ENCODE measurements around the gene PCBD1. TPM values are rescaled to one million over a fixed set of nuclear protein-coding genes. Genes with fewer than 3 reads are reported as not detected.

Gene PCBD1
- total RNA-seq, 1 experiment from 2014 or later: 39.7 TPM

DNA sequence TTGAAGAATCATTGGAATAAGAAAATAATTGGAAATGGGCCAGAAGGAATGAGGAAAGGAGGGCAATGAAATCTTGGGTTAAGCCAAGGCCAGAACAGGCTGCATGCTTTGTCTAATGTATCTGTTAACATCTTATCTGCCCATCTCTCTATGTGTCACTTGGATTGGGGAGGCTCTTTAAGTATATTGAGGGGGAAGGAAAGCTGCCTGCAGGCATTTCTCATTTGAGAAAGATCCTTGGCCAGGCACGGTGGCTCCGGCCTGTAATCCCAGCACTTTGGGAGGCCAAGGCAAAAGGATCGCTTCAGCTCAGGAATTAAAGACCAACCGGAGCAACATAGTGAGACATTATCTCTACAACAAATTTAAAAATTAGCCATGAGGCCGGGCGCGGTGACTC lies 14.3 kb downstream of the PCBD1 start:
- H3K36me3 Mint-ChIP-seq (ENCODE audit: insufficient read depth in 1 of 3, low read depth in 3 of 3): peaks cover 26 to 85% (median 73%) of the 10 kb centered on the region in 3 experiments
- Histone ChIP-seq H4K8ac (replicated peaks; ENCODE audit: insufficient read length, low read depth, low read length) (no peak overlapping the region), H3K79me2 (ENCODE audit: insufficient read depth, low read length) (no peaks in the 10 kb centered on the region)

More for the DNA sequence above, 14.3 kb downstream of the PCBD1 start:
- no peak for TF ChIP-seq CTCF (conservative IDR thresholded peaks at IDR 0.05)
- Histone ChIP-seq H3K23me2 (ENCODE audit: insufficient read length, low read depth, low read length, poor library complexity, severe bottlenecking) (no peaks in the 10 kb centered on the region), H3K4me2 (ENCODE audit: insufficient read depth, insufficient read length, low read length) (no peak overlapping the region), H4K91ac (ENCODE audit: insufficient read length, low read depth, low read length) (no peak overlapping the region), H3K27me3 (ENCODE audit: insufficient read depth, low read length) (no peaks in the 10 kb centered on the region), H3T11ph (ENCODE audit: low read length) (no peak overlapping the region), H2AK5ac (ENCODE audit: insufficient read length, low read length) (no peak overlapping the region), H4K5ac (ENCODE audit: insufficient read length, low read depth, low read length) (no peak overlapping the region), H2BK5ac (ENCODE audit: insufficient read length, low read length) (no peak overlapping the region), H3K18ac (ENCODE audit: insufficient read length, low read depth, low read length) (no peak overlapping the region), H3K14ac (ENCODE audit: insufficient read depth, low read length) (no peak overlapping the region), H2BK15ac (ENCODE audit: low read depth, low read length) (no peak overlapping the region), H2BK12ac (ENCODE audit: insufficient read length, low read depth, low read length) (no peak overlapping the region), H3K27ac (ENCODE audit: insufficient read length, low read depth, low read length) (no peak overlapping the region), H3K79me1 (ENCODE audit: insufficient read depth, low read depth, low read length, poor library complexity, severe bottlenecking) (no peaks in the 10 kb centered on the region), H3K4ac (ENCODE audit: low read depth, low read length) (no peak overlapping the region), H4K20me1 (ENCODE audit: control insufficient read depth, insufficient read depth, insufficient read length) (no peaks in the 10 kb centered on the region), H3K9ac (ENCODE audit: extremely low read depth, insufficient read length, low read length) (no peak overlapping the region), H2BK20ac (ENCODE audit: low read depth, low read length, poor library complexity, severe bottlenecking) (no peak overlapping the region), H2AFZ (ENCODE audit: low read length) (no peak overlapping the region), H3K23ac (ENCODE audit: insufficient read length, low read depth, low read length) (no peak overlapping the region), H3K56ac (ENCODE audit: insufficient read length, low read depth, low read length) (no peak overlapping the region), H3K4me1 (ENCODE audit: insufficient read depth, low read length) (no peaks in the 10 kb centered on the region; the same call in 1 of the 2 replicates), H2BK120ac (ENCODE audit: low read depth, low read length, poor library complexity, severe bottlenecking) (no peak overlapping the region), H3K9me3 (ENCODE audit: control insufficient read depth, low read depth, low read length) (no peaks in the 10 kb centered on the region)
- DNase-seq: no peak
- no CpG with 5 or more reads among the region's 7 CpGs for WGBS (ENCODE audit: extremely low coverage, insufficient read length, low lambda C conversion rate)
- Mint-ChIP-seq H3K27ac (no peak overlapping the region), H3K4me3 (no peak overlapping the region), H3K9me3 (no peaks in the 10 kb centered on the region), H3K27me3 (ENCODE audit: low read depth) (no peaks in the 10 kb centered on the region), H3K4me1 (peaks cover 13% of the 10 kb centered on the region in 2 experiments)

All from H9 (cell line).